Spinal cord (tissue), 10 donors: ENCODE results near the gene TMA7. TPM values are rescaled to one million over a fixed set of nuclear protein-coding genes. Genes with fewer than 3 reads are reported as not detected.

Experiments
- DNase-seq, 6 donors: peaks; one replicate each; pipeline versions ENCODE4 v3.0.0 to v3.0.0-alpha.2; 2013 to 2015; ENCODE audit warnings: low spot score in 6 of 6, low read depth in 4 of 6
- H3K27ac ChIP-seq: one replicate; pipeline ENCODE4 v1.5.1; 2013; ENCODE audit warnings: low read depth, low read length, control low read depth
- H3K27me3 ChIP-seq: one replicate; pipeline ENCODE4 v1.6.1; 2013; ENCODE audit warnings: low read length; ENCODE audit not compliant: control insufficient read depth, insufficient read depth
- H3K36me3 ChIP-seq: one replicate; pipeline ENCODE4 v1.6.1; 2013; ENCODE audit warnings: low read length; ENCODE audit not compliant: control insufficient read depth, insufficient read depth
- H3K4me1 ChIP-seq: one replicate; pipeline ENCODE4 v1.6.1; 2013; ENCODE audit warnings: low read length; ENCODE audit not compliant: control insufficient read depth, insufficient read depth
- H3K4me3 ChIP-seq: one replicate; pipeline ENCODE4 v1.5.1; 2013; ENCODE audit warnings: low read depth, low read length, control low read depth
- H3K9me3 ChIP-seq: one replicate; pipeline ENCODE4 v1.6.1; 2013; ENCODE audit warnings: low read length; ENCODE audit not compliant: control insufficient read depth, insufficient read depth
- WGBS: methylation state at CpG from one replicate; pipeline ENCODE4 v1.1.5; 2013; ENCODE audit warnings: missing lambda C conversion rate; ENCODE audit not compliant: insufficient coverage; 5-methylcytosine and 5-hydroxymethylcytosine counted together
- polyA plus RNA-seq, 2 donors: library from polyadenylated mRNA; unstranded; fragments of 120-200 nt; gene quantifications; one replicate each; pipeline ENCODE4 v1.2.1, GENCODE V29; 2013; ENCODE audit not compliant: insufficient read length in 2 of 2
- total RNA-seq, 2 donors: library from RNA; depleted of rRNA in 1 of 2; stranded (reverse); fragments of 120-200 nt in 1 of 2; fragments of >200 nt in 1 of 2; gene quantifications; one replicate each; pipeline versions ENCODE4 v1.2.3 to v1.2.4, GENCODE V29; 2013 to 2014
- donor health status: healthy.

TMA7 gene
- total and polyA plus RNA-seq, 4 donors, result 120 to 435 (median 331) TPM

DNA sequence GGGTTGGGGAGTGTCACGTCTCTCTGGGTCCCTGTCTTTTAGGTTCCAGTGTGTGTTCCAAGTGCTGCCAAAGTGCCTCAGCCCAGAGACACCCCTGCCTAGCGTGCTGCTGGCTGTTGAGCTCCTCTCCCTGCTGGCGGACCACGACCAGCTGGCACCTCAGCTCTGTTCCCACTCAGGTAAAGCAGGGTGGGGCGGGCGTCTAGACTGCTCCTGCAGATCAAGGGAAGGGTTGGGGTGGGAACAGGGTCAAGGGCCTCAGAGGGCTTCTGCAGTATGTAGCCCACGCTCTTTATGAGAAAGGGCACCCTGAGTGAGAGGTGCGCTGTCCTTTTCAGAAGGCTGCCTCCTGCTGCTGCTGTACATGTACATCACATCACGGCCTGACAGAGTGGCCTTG is 23.6 kb downstream of the TMA7 start:
- Histone ChIP-seq H3K4me1 (peaks cover 43% of the 10 kb centered on the region), H3K4me3 (no peak overlapping the region), H3K9me3 (no peaks in the 10 kb centered on the region), H3K36me3 (peaks cover 80% of the 10 kb centered on the region), H3K27ac (no peak overlapping the region), H3K27me3 (no peaks in the 10 kb centered on the region)
- no peak for DNase-seq
- WGBS, result 82% methylated on average over 9 of the region's 9 CpGs

DNA sequence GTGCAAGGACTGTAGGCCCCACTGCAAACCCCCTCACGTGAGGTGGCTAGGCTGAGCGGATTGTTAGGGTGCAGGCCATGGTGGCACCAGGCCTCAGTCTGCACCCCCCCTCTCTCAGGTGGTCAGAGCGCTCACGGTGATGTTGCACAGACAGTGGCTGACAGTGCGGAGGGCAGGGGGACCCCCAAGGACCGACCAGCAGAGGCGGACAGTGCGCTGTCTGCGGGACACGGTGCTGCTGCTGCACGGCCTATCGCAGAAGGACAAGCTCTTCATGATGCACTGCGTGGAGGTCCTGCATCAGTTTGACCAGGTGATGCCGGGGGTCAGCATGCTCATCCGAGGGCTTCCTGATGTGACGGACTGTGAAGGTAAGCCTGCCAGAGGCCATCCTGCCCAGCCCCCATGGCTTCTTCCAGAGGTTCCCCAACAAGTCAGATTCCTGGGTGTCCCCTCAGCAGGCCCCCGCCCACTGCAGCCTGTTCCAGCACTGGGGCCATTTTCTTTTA is 24.7 kb downstream of the TMA7 start:
- Histone ChIP-seq H3K27ac (peak overlapping the region; percentile 99), H3K27me3 (no peaks in the 10 kb centered on the region), H3K36me3 (peaks cover 83% of the 10 kb centered on the region), H3K9me3 (no peaks in the 10 kb centered on the region), H3K4me1 (peaks cover 54% of the 10 kb centered on the region), H3K4me3 (no peak overlapping the region)
- WGBS, result 93% methylated on average over 16 of the region's 17 CpGs
- no peak for DNase-seq

DNA sequence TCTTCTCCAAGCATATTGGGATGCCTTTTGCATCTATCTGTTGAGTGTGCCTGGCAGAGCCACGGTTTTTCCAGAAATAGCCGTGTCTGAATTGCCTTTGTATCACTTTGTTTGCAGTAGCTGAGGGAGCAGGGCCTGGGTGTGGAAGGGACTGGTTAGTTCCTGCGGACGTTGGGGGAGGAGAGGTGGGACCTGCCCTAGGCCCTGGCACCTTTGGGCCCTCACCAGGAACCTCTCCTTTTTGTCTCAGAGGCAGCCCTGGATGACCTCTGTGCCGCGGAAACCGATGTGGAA is 25.1 kb downstream of the TMA7 start:
- peak in 1 of 6 donors; percentile 13 for DNase-seq
- Histone ChIP-seq H3K27me3 (no peaks in the 10 kb centered on the region), H3K4me3 (peak overlapping the region; percentile 59), H3K36me3 (peaks cover 83% of the 10 kb centered on the region), H3K4me1 (peaks cover 57% of the 10 kb centered on the region), H3K27ac (peak overlapping the region; percentile 99), H3K9me3 (no peaks in the 10 kb centered on the region)
- 6% methylated on average over 7 of the region's 7 CpGs for WGBS

DNA sequence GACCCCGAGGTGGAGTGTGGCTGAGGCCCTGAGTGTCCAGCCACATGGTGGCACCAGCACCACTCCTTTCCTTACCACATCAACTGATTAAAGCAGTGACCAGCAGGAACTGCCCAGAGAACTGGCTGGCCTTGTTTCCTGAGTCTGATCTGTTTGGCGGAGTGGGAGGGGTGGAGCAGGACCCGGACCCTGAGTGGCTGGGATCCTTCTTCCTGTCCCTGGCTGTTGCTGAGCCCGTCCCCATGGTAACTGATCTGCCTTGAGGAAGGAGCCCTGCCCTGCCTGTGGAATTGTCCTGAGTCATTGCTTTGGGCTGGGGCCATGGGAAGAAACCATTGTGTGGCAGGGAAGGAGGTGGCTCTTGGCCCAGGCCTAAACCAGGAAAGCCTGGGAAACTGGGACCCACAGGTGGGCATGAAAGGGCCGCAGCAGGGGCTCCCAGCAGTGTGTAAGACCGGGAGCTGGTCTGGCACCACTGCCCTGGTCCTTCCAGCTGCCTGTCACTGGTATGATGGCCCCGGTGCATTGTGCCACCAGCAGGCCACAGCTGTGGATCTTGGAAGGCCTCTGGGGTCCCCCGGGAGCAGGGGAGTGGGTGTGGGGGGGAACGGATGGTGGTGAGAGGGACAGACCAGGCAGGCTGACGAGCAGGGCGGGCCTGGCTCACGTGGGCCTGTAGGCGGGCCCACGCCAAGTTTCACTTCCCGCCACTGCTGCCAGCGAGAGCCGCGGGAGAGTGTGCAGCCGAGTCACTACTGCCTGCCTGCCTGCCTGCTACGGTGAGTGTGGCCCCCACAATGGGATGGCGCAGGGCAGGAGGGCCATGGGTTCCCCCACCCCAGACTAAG is 25.7 kb downstream of the TMA7 start:
- Histone ChIP-seq H3K27ac (peak overlapping the region; percentile 99), H3K9me3 (no peaks in the 10 kb centered on the region), H3K27me3 (no peaks in the 10 kb centered on the region), H3K36me3 (peaks cover 83% of the 10 kb centered on the region), H3K4me3 (peak overlapping the region; percentile 59), H3K4me1 (peaks cover 61% of the 10 kb centered on the region)
- 4% methylated on average over 21 of the region's 21 CpGs for WGBS
- peak; percentile 86 to 98 (median 91) for DNase-seq

DNA sequence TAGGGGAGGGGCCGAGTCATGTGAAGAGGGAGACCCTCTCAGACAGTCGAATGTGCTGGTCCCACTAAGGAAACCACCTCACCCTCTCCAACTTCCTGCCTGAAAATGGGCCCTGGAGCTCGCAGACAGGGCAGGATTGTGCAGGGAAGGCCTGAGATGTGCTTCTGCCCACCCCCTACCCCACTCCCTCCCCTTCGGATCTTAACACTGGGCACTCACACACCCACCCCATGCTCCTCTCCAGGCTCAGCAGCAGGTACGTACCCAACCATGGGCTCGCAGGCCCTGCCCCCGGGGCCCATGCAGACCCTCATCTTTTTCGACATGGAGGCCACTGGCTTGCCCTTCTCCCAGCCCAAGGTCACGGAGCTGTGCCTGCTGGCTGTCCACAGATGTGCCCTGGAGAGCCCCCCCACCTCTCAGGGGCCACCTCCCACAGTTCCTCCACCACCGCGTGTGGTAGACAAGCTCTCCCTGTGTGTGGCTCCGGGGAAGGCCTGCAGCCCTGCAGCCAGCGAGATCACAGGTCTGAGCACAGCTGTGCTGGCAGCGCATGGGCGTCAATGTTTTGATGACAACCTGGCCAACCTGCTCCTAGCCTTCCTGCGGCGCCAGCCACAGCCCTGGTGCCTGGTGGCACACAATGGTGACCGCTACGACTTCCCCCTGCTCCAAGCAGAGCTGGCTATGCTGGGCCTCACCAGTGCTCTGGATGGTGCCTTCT is 26.5 kb downstream of the TMA7 start:
- 59% methylated on average over 17 of the region's 19 CpGs for WGBS
- peaks cover 75% of the 10 kb centered on the region for H3K36me3 ChIP-seq
- DNase-seq, result no peak
- H3K4me1 ChIP-seq, result peaks cover 61% of the 10 kb centered on the region
- no peaks in the 10 kb centered on the region for H3K27me3 ChIP-seq
- H3K4me3 ChIP-seq, result peak overlapping the region; percentile 59
- H3K27ac ChIP-seq, result peak overlapping the region; percentile 99
- H3K9me3 ChIP-seq, result no peaks in the 10 kb centered on the region

GRCh38 chr3:48467110-48467454 is 27.0 kb downstream of the TMA7 start:
- H3K4me1 ChIP-seq, result peaks cover 66% of the 10 kb centered on the region
- H3K27ac ChIP-seq, result peak overlapping the region; percentile 99
- no peak for DNase-seq
- peaks cover 74% of the 10 kb centered on the region for H3K36me3 ChIP-seq
- H3K4me3 ChIP-seq, result no peak overlapping the region
- no peaks in the 10 kb centered on the region for H3K27me3 ChIP-seq
- H3K9me3 ChIP-seq, result no peaks in the 10 kb centered on the region
- 87% methylated on average over 9 of the region's 9 CpGs for WGBS

DNA sequence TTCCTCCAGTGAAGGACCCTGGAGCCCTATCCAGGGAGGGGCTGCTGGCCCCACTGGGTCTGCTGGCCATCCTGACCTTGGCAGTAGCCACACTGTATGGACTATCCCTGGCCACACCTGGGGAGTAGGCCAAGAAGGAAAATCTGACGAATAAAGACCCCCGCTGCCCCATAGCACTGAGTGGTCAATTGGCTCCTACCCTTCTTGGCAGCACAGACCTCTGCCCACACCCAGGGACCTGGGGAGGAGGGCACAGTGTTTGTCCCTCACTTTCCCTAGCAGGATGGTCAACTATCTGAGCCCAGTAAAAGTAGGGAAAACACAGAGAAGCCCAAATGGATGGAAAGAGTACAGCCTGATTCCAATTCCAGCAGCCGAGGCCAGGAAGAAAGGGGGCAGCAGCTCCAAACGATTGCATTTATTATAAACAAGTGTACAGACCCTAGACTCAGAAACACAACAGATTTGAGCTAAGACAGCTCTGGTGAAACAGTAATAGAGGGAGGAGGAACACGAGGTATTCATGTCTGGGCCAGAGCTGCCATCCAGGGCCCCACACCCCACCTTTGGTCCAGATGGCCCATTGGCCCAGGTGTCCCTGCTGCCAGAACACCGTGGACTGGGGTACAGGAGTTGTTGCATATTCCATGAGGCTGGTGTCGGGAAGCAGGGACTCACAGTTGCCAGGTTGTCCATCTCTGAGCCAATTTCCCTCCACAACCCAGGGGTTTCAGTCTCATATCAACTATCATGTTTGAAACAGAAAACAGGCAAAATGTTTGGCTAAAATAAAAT is 27.6 kb downstream of the TMA7 start:
- peaks cover 71% of the 10 kb centered on the region for H3K4me1 ChIP-seq
- H3K36me3 ChIP-seq, result peaks cover 74% of the 10 kb centered on the region
- H3K9me3 ChIP-seq, result no peaks in the 10 kb centered on the region
- no peak overlapping the region for H3K4me3 ChIP-seq
- WGBS, result 100% methylated on average over 1 of the region's 7 CpGs
- no peak for DNase-seq
- H3K27me3 ChIP-seq, result no peaks in the 10 kb centered on the region
- peak overlapping the region; percentile 99 for H3K27ac ChIP-seq

DNA sequence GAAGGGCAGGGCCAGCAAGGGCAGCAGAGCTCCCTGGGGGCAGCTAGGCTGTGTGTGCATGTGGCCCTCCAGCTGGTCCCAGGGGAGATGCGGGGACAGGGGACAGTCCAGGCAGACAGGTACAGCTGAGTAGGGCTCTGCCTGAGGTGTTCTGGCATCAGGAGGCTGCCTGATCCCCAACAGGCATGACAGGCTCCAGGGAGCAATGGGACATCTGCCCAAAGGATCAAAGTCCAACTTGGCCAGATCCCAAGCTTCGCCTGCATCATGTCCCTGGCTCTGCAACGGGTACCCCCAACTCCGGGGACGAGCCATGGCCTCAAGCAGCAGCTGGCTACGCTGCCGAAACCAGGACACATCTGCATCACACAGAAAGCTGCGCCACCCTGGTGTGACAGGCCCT is 28.3 kb downstream of the TMA7 start:
- WGBS, result 79% methylated on average over 8 of the region's 8 CpGs
- DNase-seq, result no peak

GRCh38 chr3:48469046-48469915 is 29.2 kb downstream of the TMA7 start:
- peaks cover 59% of the 10 kb centered on the region for H3K36me3 ChIP-seq
- H3K4me3 ChIP-seq, result no peak overlapping the region
- H3K27me3 ChIP-seq, result no peaks in the 10 kb centered on the region
- no peak overlapping the region for H3K27ac ChIP-seq
- DNase-seq, result peak in 1 of 6 donors; percentile 74
- 81% methylated on average over 26 of the region's 29 CpGs for WGBS
- no peaks in the 10 kb centered on the region for H3K9me3 ChIP-seq
- peaks cover 82% of the 10 kb centered on the region for H3K4me1 ChIP-seq

More for the DNA sequence above, 28.3 kb downstream of the TMA7 start:
- H3K4me1 ChIP-seq, result peaks cover 77% of the 10 kb centered on the region
- H3K9me3 ChIP-seq, result no peaks in the 10 kb centered on the region
- peaks cover 69% of the 10 kb centered on the region for H3K36me3 ChIP-seq
- no peak overlapping the region for H3K27ac ChIP-seq
- no peaks in the 10 kb centered on the region for H3K27me3 ChIP-seq
- no peak overlapping the region for H3K4me3 ChIP-seq
